Measurements from ENCODE around the gene TNFRSF6B.
"Not testable (repeated sequence)": the region's sequence is repeated elsewhere in the genome, so short reads cannot be mapped to it uniquely, and the experiment has no call there.

TNFRSF6B gene

GRCh38 chr20:63663332-63664066 lies 33.0 kb upstream of the TNFRSF6B start:
- no peak for DNase-seq

- no peak for DNase-seq
Measured at GRCh38 chr20:63664143-63664851, 32.2 kb upstream of the TNFRSF6B start.

- no peak for DNase-seq
Measured at GRCh38 chr20:63664861-63665594, 31.4 kb upstream of the TNFRSF6B start.

- DNase-seq: no peak
Measured at GRCh38 chr20:63665708-63666107, 30.7 kb upstream of the TNFRSF6B start.

DNA sequence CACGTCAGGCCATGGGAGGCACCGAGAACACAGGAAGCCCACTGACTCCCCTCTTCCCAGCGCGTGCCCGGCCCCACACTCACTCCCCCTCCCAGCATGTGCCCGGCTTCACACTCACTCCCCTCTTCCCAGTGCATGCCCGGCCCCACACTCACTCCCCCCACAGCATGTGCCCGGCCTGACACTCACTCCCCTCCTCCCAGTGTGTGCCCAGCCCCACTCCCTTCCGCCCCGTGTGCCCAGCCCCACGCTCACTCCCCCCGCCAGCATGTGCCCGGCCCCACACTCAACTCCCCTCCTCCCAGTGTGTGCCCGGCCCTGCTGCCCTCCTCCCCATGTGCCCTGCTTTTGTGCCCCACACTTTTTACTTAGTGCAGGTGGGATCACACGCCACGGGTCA lies 28.6 kb upstream of the TNFRSF6B start:
- no peak for DNase-seq

DNA sequence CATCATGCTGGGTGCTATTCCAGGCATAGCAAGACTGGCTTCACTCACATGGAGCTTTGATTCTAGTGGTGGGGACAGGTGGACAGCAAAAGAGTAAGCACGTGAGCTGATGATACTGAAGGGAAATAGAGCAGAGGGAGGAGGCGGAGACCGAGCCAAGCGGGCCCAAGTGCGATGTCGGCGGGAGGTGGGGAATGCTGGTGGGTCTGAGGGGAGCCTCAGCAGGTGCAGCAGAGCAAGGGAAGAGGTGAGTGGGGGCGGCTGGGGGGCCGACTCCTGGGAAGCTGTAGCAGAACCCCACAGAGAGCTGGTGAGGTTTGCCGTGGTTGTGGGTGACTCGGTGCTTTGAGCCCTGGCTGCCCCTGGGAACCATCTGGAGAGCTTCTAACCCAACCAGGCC lies 28.1 kb upstream of the TNFRSF6B start:
- no peak for DNase-seq

- not testable (repeated sequence) for DNase-seq
Measured at GRCh38 chr20:63671695-63672094, 24.8 kb upstream of the TNFRSF6B start.

GRCh38 chr20:63672666-63673065 lies 23.8 kb upstream of the TNFRSF6B start:
- DNase-seq: no peak

DNA sequence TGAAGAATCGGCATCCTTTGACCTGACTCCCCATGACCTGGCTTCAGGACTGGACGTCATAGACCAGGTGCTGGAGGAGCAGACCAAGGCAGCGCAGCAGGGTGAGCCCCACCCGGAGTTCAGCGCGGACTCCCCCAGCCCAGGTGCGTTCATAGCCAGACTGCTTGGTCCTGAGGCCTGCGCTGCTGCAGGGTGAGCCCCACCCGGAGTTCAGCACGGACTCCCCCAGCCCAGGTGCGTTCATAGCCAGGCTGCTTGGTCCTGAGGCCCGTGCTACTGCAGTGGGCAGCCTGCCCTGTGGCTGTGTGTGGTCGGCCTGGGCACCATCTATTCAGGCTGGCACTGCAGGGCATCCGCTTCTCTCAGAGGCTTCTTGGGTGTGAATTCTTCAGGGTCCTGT lies 22.5 kb upstream of the TNFRSF6B start:
- no peak for DNase-seq

DNA sequence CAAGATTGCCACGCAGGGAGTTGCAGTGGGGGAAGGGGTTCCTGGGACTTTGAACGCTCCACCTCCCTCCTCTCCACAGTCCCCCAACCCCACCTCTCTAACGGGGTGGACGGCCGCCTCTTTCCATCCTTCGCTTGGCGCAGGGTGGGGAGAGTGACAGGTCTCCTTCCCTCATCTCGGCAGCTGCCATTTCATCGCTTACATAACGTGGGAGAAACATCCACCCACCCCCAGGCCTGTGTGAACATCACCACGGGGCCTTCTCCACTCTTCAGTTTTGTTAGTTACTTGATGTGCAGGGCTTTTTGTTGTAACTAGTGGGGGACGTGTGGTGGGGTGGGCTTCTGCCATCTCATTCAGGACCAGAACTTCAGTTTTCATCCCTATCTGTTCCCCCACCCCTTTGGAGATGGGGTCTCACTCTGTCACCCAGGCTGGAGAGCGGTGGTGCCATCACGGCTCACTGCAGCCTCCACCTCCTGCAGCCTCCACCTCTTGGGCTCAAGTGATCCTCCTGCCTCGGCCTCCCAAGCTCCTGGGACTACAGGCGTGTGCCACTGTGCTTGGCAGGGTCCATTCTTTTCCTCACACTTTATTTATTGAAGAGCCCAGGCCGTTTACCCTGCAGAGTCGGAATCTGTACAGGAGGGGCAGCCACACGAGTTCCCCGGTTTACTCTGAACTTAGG lies 20.6 kb upstream of the TNFRSF6B start:
- DNase-seq: no peak

- DNase-seq: no peak
Measured at GRCh38 chr20:63678071-63678470, 18.4 kb upstream of the TNFRSF6B start.

DNA sequence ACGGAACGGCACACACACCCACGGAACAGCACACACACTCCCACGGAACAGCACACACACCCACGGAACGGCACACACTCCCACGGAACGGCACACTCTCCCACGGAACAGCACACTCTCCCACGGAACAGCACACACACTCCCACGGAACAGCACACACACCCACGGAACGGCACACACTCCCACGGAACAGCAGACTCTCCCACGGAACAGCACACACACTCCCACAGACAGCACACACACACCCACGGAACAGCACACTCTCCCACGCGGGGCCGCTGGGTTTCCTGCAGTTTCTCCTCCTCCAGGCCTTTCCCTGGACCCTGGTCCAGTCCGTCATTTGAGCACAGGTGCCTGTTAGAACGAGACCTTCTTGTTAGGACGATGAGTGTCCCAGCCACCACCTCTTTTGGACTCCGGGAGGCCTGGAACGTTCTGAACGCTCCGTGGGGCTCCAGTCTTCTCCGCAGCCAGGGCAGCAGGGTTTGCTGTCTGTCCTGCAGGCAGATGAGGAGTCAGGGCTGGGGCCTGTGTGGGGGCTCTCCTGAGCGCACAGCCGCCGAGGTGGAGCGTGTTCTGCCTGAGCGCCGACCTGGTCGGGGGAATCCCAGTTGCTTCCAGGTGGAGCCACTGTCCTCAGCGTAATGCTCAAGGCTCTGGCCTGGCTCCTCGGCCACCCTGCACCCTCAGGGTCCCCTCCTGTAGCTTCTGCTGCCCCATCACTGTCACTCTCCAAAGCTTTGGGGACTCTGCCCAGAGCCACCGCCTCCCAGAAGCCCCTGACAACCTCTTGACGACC lies 17.6 kb upstream of the TNFRSF6B start:
- no peak for DNase-seq

GRCh38 chr20:63679799-63680305 lies 16.6 kb upstream of the TNFRSF6B start:
- no peak for DNase-seq

- DNase-seq: no peak
Measured at GRCh38 chr20:63680427-63680826, 16.0 kb upstream of the TNFRSF6B start.

DNA sequence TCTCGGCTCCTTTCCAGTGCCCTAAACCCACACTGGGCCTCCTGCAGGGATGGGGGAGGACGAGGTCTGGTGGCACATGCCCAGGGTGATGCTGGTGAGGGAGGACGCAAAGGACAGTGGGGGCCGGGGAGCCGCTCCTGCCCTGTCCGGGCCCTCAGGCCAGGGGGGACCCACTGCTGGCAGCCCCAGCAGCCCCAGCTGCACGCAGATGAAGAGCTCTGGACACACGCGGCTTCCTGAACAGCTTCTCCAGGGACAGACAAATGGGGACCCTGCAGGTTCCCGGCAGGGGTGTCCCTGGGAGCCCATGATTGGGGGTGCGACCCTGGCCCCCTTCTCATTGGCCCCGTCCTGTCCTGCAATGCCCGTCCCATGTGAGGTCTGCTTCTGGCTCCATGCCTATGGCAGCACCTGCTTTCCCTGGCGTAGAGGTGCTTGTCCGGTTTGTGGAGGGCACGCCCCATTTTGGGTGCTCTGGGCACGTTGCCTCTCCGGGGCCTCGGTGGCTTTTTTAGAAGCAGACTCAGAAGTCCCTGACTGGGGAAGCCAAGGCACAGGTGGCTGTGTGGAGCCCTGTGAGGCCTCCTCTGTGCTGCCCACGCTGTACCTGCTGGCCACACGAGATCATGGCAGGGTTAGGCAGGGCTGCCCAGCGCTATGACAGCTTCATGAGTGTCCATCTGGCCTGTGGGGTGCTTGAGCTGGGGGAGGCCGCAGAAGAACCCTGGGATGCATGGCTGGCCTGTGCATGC lies 15.4 kb upstream of the TNFRSF6B start:
- no peak for DNase-seq

GRCh38 chr20:63681609-63682142 lies 14.8 kb upstream of the TNFRSF6B start:
- DNase-seq: no peak

- DNase-seq: no peak
Measured at GRCh38 chr20:63682384-63683139, 13.9 kb upstream of the TNFRSF6B start.

DNA sequence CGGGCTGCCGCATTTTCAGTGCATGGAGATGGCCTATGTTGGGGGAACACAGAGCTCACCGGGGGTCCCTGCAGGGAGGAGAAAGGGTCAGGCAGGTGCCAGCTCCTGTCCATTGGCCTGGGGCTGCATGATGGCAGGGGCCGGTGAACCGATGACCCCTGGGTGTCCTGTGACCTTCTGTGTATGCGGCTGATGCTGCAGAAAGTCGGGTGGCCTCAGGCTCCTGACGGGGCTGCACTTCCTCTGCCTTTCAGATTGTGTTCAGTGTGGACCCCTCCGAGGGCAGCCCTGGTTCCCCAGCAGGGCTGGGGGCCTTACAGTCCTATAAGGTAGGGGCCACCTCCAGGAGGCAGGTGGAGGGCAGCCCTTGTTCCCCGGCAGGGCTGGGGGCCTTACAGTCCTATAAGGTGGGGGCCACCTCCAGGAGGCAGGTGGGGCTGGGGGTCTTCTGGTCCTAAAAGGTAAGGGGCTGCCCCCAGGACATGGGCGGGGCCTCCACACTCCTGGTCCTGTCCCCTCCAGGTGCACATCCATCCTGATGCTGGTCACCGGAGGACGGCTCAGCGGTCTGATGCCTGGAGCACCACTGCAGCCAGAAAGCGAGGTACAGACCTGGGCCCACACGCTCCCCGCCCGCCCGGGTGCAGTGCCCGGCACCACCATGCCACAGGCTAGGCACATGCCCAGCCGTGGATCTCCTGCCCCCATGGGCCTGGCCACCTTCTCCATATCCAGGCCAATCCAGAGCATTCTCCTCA lies 11.0 kb upstream of the TNFRSF6B start:
- DNase-seq: no peak

DNA sequence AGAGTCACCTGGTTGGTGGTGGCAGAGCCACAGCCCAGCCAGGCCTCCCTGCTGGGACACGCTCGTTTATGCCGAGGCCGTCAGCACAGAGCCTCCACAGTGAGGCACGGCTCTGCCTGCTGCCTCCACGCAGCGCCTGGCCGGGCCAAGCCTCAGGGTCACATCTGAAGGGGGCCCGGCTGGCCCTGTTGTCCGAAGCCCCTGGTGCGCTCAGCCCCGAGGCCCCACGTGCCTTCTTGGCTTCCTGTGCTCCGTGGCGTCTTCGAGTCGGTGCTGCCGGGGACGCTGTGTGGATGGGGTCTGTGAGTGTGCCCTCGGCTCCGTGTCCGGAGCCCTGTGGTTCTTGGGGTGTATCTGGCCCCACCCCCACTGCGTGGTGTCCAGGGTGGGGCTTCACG lies 10.4 kb upstream of the TNFRSF6B start:
- no peak for DNase-seq
